OCI-LY3 (cell line): Measurements from ENCODE around the gene CNTNAP2.

Experiments
- CTCF ChIP-seq: fragments of 200-600, 300-600 bp; sonication (generic); IDR thresholded peaks from 2 replicates; pipeline ENCODE4 v1.5.1; 2014; ENCODE audit warnings: antibody characterized with exemption, low read length, low read depth
- EZH2phosphoT487 ChIP-seq: fragments of 200-600 bp; shearing (Covaris generic); IDR thresholded peaks from 2 replicates; pipeline ENCODE4 v1.6.1; 2018; ENCODE audit warnings: antibody characterized with exemption, mixed run types, low read depth

DNA sequence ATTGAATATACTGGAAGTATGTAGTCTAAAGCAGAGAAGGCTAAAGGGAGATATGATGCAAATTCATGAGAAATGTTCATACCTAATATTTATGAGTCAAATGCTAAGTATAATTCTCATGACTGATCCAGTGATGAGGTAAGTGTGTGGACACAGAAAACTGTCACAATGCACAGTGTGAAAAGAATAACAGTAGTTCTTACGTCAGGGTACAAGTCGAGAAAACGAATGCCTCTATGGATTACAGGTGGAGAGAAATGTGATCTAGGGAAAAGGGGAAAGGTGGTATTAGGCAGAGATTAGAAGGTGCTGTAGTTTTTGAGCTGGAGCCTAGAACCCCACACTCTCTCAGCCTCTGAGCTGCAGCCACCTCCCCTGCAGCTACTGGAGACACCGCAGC, 542.0 kb downstream of the CNTNAP2 start:
- TF ChIP-seq CTCF, result no peak
- TF ChIP-seq EZH2phosphoT487, result no peak
